Activated T-cell treated with anti-CD3 and anti-CD28 coated beads for 1 hour (primary cell): ENCODE data around the gene CMYA5.
"Not testable (repeated sequence)": the region's sequence is repeated elsewhere in the genome, so short reads cannot be mapped to it uniquely, and the experiment has no call there.

Source experiments
- DNase-seq: peaks from one replicate; pipeline ENCODE4 v3.0.0-alpha.2; 2020; ENCODE audit warnings: low read depth

Gene CMYA5

GRCh38 chr5:79703381-79703645 is 13.7 kb downstream of the CMYA5 start:
- DNase-seq, result no peak

DNA sequence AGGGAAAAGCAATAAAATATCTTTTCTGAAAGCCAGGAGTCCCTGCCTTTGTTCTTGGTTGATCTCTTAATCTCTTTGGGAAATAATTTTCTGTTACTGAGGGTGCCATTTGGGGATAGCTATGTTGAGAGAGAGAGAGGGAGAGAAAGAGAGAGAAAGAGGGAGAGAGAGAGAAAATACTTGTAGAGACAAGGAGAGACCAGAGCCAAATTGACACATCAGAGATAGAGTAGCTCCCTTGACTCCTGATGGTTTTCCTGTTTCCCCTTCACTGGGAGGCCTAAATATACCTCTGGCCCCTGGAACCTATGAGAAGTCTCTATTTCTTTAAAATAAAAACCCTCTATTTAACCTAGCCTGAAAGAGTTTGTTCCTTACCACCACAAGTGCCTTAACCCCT is 14.9 kb downstream of the CMYA5 start:
- DNase-seq, result no peak

- no peak for DNase-seq
Measured at GRCh38 chr5:79705632-79706031, 16.0 kb downstream of the CMYA5 start.

- not testable (repeated sequence) for DNase-seq
Measured at GRCh38 chr5:79706317-79706716, 16.7 kb downstream of the CMYA5 start.

DNA sequence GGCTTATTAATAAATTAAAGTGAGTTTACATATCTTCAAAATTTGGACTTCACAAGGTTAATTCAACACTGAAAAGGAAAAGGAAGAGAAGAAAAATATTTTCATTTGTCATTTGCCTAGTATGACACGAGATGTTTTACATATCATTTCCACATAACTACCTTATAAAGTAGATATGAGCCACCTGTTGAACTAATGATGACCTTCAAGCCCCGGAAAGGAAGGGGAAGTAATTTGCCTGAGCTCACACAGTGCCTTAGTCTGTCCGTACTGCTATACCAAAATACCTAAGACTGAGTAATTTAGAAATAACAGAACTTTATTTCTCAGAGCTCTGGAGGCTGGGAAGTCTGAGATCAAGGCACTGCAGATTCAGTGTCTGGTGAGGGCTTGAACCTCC is 17.9 kb downstream of the CMYA5 start:
- no peak for DNase-seq

GRCh38 chr5:79712741-79713140 is 23.1 kb downstream of the CMYA5 start:
- DNase-seq, result no peak

DNA sequence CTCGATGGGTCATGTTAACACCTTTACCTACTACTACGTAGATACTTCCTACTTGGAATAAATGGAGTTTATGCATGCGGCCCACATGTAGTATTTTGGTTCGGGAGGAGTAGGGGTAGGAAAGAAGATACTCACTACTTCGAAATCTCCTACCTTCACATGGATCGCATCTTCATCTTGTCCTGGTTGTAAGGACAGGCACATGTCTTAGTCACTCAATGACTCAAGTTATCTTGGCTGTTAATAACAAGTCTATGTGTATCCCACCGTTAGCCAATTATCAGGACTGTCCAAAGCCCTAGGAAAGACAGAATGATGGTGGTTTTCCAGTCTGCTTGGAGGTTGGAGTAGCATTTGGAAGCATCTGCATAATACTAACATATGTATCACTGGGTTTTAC is 24.1 kb downstream of the CMYA5 start:
- no peak for DNase-seq

- DNase-seq, result no peak
Measured at GRCh38 chr5:79716839-79717238, 27.2 kb downstream of the CMYA5 start.

DNA sequence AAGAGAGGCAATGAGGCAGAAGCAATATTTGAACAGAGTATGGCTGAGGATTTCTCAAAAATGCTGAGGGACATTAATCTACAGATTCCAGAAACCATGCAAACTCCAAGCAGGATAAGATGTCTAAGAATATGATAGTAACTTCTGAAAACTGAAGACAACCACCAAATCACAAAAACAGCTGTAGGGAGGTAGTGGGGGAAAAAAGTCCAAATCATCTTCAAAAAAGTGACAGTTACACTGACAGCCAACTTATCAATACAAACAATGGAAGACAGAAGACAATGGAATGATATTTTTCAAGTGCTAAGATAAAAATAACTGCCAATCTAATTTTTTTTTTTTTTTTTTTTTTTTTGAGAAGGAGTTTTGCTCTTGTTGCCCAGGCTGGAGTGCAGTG is 30.5 kb downstream of the CMYA5 start:
- no peak for DNase-seq

DNA sequence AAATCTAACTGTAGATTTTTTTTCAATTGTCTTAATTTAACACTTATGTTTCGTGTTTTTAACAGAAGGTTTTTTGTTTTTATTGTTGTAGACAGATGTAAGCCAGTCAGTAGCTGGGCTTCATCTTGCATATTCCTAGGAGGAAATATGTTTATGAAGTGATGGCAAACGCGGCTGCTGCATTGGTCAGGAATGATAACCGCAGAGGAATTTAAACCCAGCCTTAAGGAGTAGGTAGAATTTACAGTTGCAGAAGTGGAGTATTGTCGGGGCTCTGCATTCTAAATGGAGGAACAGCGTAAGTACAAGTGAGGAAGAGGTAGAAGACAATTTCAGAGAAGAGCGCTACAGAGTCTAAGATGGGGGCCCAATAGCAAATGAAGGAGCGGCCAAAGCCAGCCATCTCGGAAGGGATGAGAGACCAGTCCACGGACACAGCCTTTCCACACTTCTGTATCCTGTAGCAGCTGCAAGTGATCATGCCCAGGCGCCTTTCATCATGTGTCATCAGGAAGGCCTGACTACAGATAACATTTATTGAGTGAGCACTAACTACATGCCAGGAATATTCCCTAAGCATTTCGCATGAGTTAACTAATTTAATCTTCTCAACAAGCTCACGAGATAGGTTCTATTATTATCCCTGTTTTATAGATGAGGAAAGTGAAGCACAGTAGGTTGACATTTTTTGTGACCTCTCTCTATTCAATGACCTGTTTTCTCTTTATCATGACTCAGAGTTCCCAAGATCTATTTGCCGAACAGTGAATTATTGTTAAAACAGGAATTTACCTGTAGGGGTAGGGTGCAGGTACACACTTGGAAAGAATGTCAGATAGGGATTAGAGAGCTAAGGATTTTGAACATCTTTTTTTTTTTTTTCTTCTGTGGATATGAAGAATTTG is 38.1 kb downstream of the CMYA5 start:
- DNase-seq, result no peak

- no peak for DNase-seq
Measured at GRCh38 chr5:79728396-79728795, 38.8 kb downstream of the CMYA5 start.

GRCh38 chr5:79729679-79730078 is 40.0 kb downstream of the CMYA5 start:
- no peak for DNase-seq

DNA sequence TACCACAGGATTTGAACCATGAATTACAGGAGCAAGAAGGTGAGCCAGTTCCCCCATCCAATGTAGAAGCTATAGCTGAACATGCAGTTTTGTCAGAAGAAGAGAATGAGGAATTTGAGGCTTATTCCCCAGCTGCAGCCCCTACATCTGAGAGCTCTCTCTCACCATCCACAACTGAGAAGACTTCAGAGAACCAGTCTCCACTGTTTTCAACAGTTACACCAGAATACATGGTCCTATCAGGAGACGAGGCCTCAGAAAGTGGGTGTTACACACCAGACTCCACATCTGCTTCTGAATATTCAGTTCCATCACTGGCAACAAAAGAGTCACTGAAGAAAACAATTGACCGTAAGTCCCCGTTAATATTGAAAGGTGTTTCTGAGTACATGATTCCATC is 40.9 kb downstream of the CMYA5 start:
- no peak for DNase-seq

DNA sequence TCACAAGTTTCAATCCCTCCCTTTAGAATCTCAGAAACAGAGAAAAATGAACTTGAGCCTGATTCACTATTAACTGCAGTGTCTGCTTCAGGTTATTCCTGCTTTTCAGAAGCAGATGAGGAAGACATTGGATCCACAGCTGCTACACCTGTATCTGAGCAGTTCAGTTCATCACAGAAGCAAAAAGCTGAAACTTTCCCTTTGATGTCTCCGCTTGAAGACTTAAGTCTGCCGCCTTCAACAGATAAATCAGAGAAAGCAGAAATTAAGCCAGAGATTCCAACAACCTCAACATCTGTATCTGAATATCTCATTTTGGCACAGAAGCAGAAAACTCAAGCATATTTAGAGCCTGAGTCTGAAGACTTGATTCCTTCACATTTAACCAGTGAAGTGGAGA is 42.1 kb downstream of the CMYA5 start:
- no peak for DNase-seq

GRCh38 chr5:79736528-79737514 is 47.2 kb downstream of the CMYA5 start:
- DNase-seq, result no peak

DNA sequence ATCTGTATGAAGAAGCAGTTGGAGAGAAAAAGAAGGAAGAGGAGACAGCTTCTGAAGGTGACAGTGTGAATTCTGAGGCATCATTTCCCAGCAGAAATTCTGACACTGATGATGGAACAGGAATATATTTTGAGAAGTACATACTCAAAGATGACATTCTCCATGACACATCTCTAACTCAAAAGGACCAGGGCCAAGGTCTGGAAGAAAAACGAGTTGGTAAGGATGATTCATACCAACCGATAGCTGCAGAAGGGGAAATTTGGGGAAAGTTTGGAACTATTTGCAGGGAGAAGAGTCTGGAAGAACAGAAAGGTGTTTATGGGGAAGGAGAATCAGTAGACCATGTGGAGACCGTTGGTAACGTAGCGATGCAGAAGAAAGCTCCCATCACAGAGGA is 48.7 kb downstream of the CMYA5 start:
- no peak for DNase-seq

DNA sequence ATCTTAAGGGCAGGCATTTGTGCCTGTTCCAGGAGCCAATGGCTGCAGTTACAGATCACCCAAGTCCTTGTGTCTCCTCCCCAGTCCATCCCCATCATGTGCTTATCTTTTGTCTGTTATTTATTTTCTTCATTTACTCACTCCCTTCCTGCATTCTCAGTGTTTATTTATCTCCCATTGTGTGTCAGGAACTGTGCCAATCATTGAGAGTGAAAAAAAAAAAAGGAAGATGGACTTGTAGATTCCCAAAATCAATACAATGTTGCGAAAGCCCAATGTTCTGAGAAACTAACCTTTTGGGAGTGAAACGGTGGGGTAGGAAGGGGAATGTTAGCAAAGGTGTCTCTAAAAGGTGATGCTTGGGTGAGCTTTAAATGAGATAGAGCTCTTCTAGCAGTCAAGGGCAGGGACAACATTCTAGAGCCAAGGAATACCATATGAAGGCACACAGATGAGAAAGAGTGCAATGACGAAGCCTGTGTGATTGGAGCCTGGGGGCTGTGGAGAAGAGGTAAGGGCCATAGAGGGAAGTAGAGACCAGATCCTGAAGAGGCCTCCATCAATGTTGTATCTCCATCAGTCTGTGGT is 53.0 kb downstream of the CMYA5 start:
- DNase-seq, result no peak

DNA sequence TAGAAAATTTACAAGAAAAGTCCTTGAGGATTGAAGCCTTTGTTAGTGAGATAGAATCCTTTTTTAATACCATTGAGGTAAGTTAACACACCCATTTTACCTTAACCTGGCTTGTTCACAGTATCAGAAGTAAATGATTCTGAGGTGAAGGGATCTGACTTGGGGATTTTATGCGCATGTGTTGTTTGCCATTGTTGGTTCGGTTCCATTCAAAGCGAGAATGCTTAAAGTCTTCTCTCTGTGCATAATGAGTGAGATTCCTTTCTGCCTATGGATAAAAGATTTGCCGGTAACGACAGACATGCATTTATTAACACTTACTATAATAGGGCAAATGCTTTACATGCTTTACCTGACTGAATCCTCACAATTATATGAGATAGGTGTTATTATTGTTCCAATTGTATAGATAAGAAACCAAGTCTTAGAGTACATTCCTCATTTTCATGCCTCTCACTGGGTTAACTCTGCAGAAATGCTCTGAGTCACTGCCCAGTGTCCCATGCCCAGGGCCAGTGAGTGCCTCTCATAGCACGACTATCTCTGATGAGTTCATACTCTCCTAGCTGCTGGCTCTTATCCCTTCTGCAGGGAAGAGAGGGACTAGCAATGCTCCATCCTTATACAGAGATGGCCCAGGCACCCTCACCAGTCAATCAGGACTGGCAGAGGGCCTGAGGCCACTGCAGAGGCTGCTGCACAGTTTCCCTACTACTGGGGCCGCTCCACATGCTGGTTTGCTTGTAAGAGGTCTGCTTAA is 54.4 kb downstream of the CMYA5 start:
- DNase-seq, result no peak

DNA sequence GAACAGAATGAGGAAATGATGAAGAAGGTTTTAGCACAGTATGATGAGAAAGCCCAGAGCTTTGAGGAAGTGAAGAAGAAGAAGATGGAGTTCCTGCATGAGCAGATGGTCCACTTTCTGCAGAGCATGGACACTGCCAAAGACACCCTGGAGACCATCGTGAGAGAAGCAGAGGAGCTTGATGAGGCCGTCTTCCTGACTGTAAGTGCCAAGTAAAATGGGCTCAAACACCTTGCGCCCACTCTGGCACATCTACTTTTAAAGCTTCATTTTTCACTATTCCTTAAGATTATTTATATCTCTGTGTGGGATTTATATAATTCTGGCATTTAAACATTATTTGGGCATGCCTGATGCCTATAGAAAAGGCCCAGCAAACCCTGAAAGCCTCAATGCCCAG is 55.6 kb downstream of the CMYA5 start:
- DNase-seq, result no peak

- no peak for DNase-seq
Measured at GRCh38 chr5:79746642-79747569, 57.3 kb downstream of the CMYA5 start.
